PFSK-1 (cell line): Measurements from ENCODE around the gene SKIL.

Source experiments
- FOXP2 ChIP-seq: optimal IDR thresholded peaks from 2 replicates; pipeline ENCODE3; 2011; ENCODE audit warnings: borderline replicate concordance, control low read depth, inconsistent platforms; ENCODE audit not compliant: insufficient read depth; ENCODE audit errors: extremely low read length, extremely low read depth
- POLR2AphosphoS5 ChIP-seq: IDR thresholded peaks from 2 replicates; pipeline ENCODE4 v1.6.1; 2012; ENCODE audit warnings: low read depth, mild to moderate bottlenecking, control low read depth, low read length, moderate library complexity
- REST ChIP-seq, 2 experiments: IDR thresholded peaks; 2 replicates each; pipeline versions ENCODE4 v1.6.1 to v1.8.0; 2011 to 2012; ENCODE audit warnings: low read depth in 2 of 2, low read length in 2 of 2, control low read depth in 1 of 2, inconsistent platforms in 1 of 2, mild to moderate bottlenecking in 1 of 2, moderate library complexity in 1 of 2; ENCODE audit not compliant: insufficient read depth in 1 of 2
- SIN3A ChIP-seq: IDR thresholded peaks from 2 replicates; pipeline ENCODE4 v1.6.1; 2012; ENCODE audit warnings: mild to moderate bottlenecking, low read length, moderate library complexity, borderline replicate concordance; ENCODE audit not compliant: insufficient read depth
- TAF1 ChIP-seq: IDR thresholded peaks from 2 replicates; pipeline ENCODE4 v1.6.1; 2012; ENCODE audit warnings: low read length, control low read depth, borderline replicate concordance; ENCODE audit not compliant: insufficient read depth

SKIL gene

GRCh38 chr3:170322566-170323269 is 34.8 kb upstream of the SKIL start:
- TF ChIP-seq SIN3A (no peak), FOXP2 (no peak), TAF1 (no peak), REST (IDR thresholded peaks at IDR 0.05; ENCODE audit: insufficient read depth in 1 of 2, low read depth in 2 of 2, low read length in 2 of 2) (no peak), POLR2AphosphoS5 (no peak)

GRCh38 chr3:170323331-170323730 is 34.2 kb upstream of the SKIL start:
- TF ChIP-seq SIN3A, result no peak
- TF ChIP-seq FOXP2, result no peak
- no peak for TF ChIP-seq TAF1
- TF ChIP-seq POLR2AphosphoS5, result no peak
- TF ChIP-seq REST (IDR thresholded peaks at IDR 0.05; ENCODE audit: insufficient read depth in 1 of 2, low read depth in 2 of 2, low read length in 2 of 2), result no peak

GRCh38 chr3:170324962-170325361 is 32.6 kb upstream of the SKIL start:
- no peak for TF ChIP-seq TAF1
- TF ChIP-seq SIN3A, result no peak
- TF ChIP-seq FOXP2, result no peak
- TF ChIP-seq POLR2AphosphoS5, result no peak
- no peak for TF ChIP-seq REST (IDR thresholded peaks at IDR 0.05; ENCODE audit: insufficient read depth in 1 of 2, low read depth in 2 of 2, low read length in 2 of 2)

GRCh38 chr3:170327040-170327808 is 30.3 kb upstream of the SKIL start:
- TF ChIP-seq POLR2AphosphoS5, result no peak
- no peak for TF ChIP-seq FOXP2
- no peak for TF ChIP-seq SIN3A
- TF ChIP-seq TAF1, result no peak
- TF ChIP-seq REST (IDR thresholded peaks at IDR 0.05; ENCODE audit: insufficient read depth in 1 of 2, low read depth in 2 of 2, low read length in 2 of 2), result no peak
